ENCODE measurements around the gene USP34.

DNA sequence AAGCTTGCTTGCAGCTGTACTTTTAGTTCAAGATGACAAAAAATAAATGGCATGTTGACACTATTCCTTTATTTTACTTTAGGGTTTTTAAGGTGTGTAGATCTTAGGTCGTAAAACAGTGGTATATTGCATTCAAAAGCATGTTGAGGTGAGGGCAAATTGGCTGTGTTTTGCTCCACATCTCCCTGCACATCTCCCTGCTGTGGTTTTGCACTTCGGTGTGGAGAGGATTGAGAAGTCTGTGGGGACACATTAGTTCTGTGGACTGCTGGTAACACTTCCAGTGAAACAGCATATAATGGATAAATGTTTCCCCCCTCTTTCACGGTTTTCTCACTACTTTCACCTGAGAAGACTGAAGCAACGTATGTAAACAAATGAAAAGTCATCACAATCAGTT is 283.8 kb downstream of the USP34 start:
- TF ChIP-seq, protein P1, sequence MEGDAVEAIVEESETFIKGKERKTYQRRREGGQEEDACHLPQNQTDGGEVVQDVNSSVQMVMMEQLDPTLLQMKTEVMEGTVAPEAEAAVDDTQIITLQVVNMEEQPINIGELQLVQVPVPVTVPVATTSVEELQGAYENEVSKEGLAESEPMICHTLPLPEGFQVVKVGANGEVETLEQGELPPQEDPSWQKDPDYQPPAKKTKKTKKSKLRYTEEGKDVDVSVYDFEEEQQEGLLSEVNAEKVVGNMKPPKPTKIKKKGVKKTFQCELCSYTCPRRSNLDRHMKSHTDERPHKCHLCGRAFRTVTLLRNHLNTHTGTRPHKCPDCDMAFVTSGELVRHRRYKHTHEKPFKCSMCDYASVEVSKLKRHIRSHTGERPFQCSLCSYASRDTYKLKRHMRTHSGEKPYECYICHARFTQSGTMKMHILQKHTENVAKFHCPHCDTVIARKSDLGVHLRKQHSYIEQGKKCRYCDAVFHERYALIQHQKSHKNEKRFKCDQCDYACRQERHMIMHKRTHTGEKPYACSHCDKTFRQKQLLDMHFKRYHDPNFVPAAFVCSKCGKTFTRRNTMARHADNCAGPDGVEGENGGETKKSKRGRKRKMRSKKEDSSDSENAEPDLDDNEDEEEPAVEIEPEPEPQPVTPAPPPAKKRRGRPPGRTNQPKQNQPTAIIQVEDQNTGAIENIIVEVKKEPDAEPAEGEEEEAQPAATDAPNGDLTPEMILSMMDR (IDR thresholded peaks at IDR 0.05; ENCODE audit: poor library complexity) = no peak
- no peak for TF ChIP-seq EZH2 (IDR thresholded peaks at IDR 0.05; ENCODE audit: borderline replicate concordance)
- no peak for TF ChIP-seq EZH2phosphoT487 (IDR thresholded peaks at IDR 0.05; ENCODE audit: low read depth, severe bottlenecking, unreplicated experiment)

Data from hepatocyte (in vitro differentiated cells).